Measurements from ENCODE around the gene LYPD5.

The LYPD5 gene

GRCh38 chr19:43754253-43754502, 48.1 kb downstream of the LYPD5 start:
- Histone ChIP-seq H3K4me3 (ENCODE audit: low read length) (peak overlapping the region; percentile 51; the same call in 1 of the 2 replicates), H3K36me3 (ENCODE audit: control insufficient read depth, insufficient read depth, low read length) (no peaks in the 10 kb centered on the region), H3K9me3 (ENCODE audit: control insufficient read depth, insufficient read depth, low read length) (no peaks in the 10 kb centered on the region), H3K27ac (ENCODE audit: low read length) (no peak overlapping the region), H3K27me3 (ENCODE audit: control insufficient read depth, insufficient read depth, low read length) (no peaks in the 10 kb centered on the region), H3K4me1 (ENCODE audit: control insufficient read depth, insufficient read depth, low read length) (no peaks in the 10 kb centered on the region; the same call in 1 of the 2 replicates)
- no peak for DNase-seq (ENCODE audit: low read depth, low spot score)
- no CpG with 5 or more reads among the region's 11 CpGs for WGBS (ENCODE audit: insufficient coverage, insufficient read length)

GRCh38 chr19:43752287-43752875, 49.9 kb downstream of the LYPD5 start:
- Histone ChIP-seq H3K27ac (ENCODE audit: low read length) (no peak overlapping the region), H3K36me3 (ENCODE audit: control insufficient read depth, insufficient read depth, low read length) (peaks cover 8% of the 10 kb centered on the region; the same call in 1 of the 2 replicates), H3K4me1 (ENCODE audit: control insufficient read depth, insufficient read depth, low read length) (no peaks in the 10 kb centered on the region; the same call in 1 of the 2 replicates), H3K9me3 (ENCODE audit: control insufficient read depth, insufficient read depth, low read length) (no peaks in the 10 kb centered on the region), H3K4me3 (ENCODE audit: low read length) (no peak overlapping the region), H3K27me3 (ENCODE audit: control insufficient read depth, insufficient read depth, low read length) (no peaks in the 10 kb centered on the region)
- WGBS (ENCODE audit: insufficient coverage, insufficient read length) = no CpG with 5 or more reads among the region's 6 CpGs
- DNase-seq (ENCODE audit: low read depth, low spot score) = no peak

- no peak for DNase-seq (ENCODE audit: low read depth, low spot score)
- no peaks in the 10 kb centered on the region for H3K9me3 ChIP-seq (ENCODE audit: control insufficient read depth, insufficient read depth, low read length)
- peaks cover 14% of the 10 kb centered on the region; the same call in 1 of the 2 replicates for H3K36me3 ChIP-seq (ENCODE audit: control insufficient read depth, insufficient read depth, low read length)
- H3K4me1 ChIP-seq (ENCODE audit: control insufficient read depth, insufficient read depth, low read length) = no peaks in the 10 kb centered on the region; the same call in 1 of the 2 replicates
- WGBS (ENCODE audit: insufficient coverage, insufficient read length) = no CpG with 5 or more reads among the region's 4 CpGs
- H3K27ac ChIP-seq (ENCODE audit: low read length) = no peak overlapping the region
- H3K27me3 ChIP-seq (ENCODE audit: control insufficient read depth, insufficient read depth, low read length) = no peaks in the 10 kb centered on the region
- H3K4me3 ChIP-seq (ENCODE audit: low read length) = no peak overlapping the region
Observed at GRCh38 chr19:43751466-43752220, 50.6 kb downstream of the LYPD5 start.

- Histone ChIP-seq H3K4me3 (ENCODE audit: low read length) (no peak overlapping the region), H3K9me3 (ENCODE audit: control insufficient read depth, insufficient read depth, low read length) (no peaks in the 10 kb centered on the region), H3K4me1 (ENCODE audit: control insufficient read depth, insufficient read depth, low read length) (no peaks in the 10 kb centered on the region; the same call in 1 of the 2 replicates), H3K27ac (ENCODE audit: low read length) (no peak overlapping the region), H3K36me3 (ENCODE audit: control insufficient read depth, insufficient read depth, low read length) (peaks cover 14% of the 10 kb centered on the region; the same call in 1 of the 2 replicates), H3K27me3 (ENCODE audit: control insufficient read depth, insufficient read depth, low read length) (no peaks in the 10 kb centered on the region)
- WGBS (ENCODE audit: insufficient coverage, insufficient read length) = no CpG with 5 or more reads among the region's 1 CpG
- no peak for DNase-seq (ENCODE audit: low read depth, low spot score)
Observed at GRCh38 chr19:43749898-43750297, 52.3 kb downstream of the LYPD5 start.

- DNase-seq (ENCODE audit: low read depth, low spot score) = no peak
- WGBS (ENCODE audit: insufficient coverage, insufficient read length) = no CpG with 5 or more reads among the region's 7 CpGs
- Histone ChIP-seq H3K9me3 (ENCODE audit: control insufficient read depth, insufficient read depth, low read length) (no peaks in the 10 kb centered on the region), H3K4me3 (ENCODE audit: low read length) (no peak overlapping the region), H3K27ac (ENCODE audit: low read length) (no peak overlapping the region), H3K36me3 (ENCODE audit: control insufficient read depth, insufficient read depth, low read length) (peaks cover 17% of the 10 kb centered on the region), H3K27me3 (ENCODE audit: control insufficient read depth, insufficient read depth, low read length) (no peaks in the 10 kb centered on the region), H3K4me1 (ENCODE audit: control insufficient read depth, insufficient read depth, low read length) (no peaks in the 10 kb centered on the region; the same call in 1 of the 2 replicates)
Observed at GRCh38 chr19:43749152-43749551, 53.1 kb downstream of the LYPD5 start.

GRCh38 chr19:43748685-43749084, 53.6 kb downstream of the LYPD5 start:
- Histone ChIP-seq H3K36me3 (ENCODE audit: control insufficient read depth, insufficient read depth, low read length) (peaks cover 17% of the 10 kb centered on the region), H3K4me3 (ENCODE audit: low read length) (no peak overlapping the region), H3K27ac (ENCODE audit: low read length) (no peak overlapping the region), H3K9me3 (ENCODE audit: control insufficient read depth, insufficient read depth, low read length) (no peaks in the 10 kb centered on the region), H3K27me3 (ENCODE audit: control insufficient read depth, insufficient read depth, low read length) (no peaks in the 10 kb centered on the region), H3K4me1 (ENCODE audit: control insufficient read depth, insufficient read depth, low read length) (no peaks in the 10 kb centered on the region; the same call in 1 of the 2 replicates)
- DNase-seq (ENCODE audit: low read depth, low spot score) = no peak
- WGBS (ENCODE audit: insufficient coverage, insufficient read length) = no CpG with 5 or more reads among the region's 4 CpGs

GRCh38 chr19:43748205-43748594, 54.0 kb downstream of the LYPD5 start:
- no peaks in the 10 kb centered on the region for H3K27me3 ChIP-seq (ENCODE audit: control insufficient read depth, insufficient read depth, low read length)
- no CpG with 5 or more reads among the region's 4 CpGs for WGBS (ENCODE audit: insufficient coverage, insufficient read length)
- H3K4me1 ChIP-seq (ENCODE audit: control insufficient read depth, insufficient read depth, low read length) = no peaks in the 10 kb centered on the region
- H3K27ac ChIP-seq (ENCODE audit: low read length) = no peak overlapping the region
- DNase-seq (ENCODE audit: low read depth, low spot score) = no peak
- H3K36me3 ChIP-seq (ENCODE audit: control insufficient read depth, insufficient read depth, low read length) = peaks cover 17% of the 10 kb centered on the region
- no peaks in the 10 kb centered on the region for H3K9me3 ChIP-seq (ENCODE audit: control insufficient read depth, insufficient read depth, low read length)
- H3K4me3 ChIP-seq (ENCODE audit: low read length) = no peak overlapping the region

GRCh38 chr19:43747557-43748204, 54.6 kb downstream of the LYPD5 start:
- no CpG with 5 or more reads among the region's 16 CpGs for WGBS (ENCODE audit: insufficient coverage, insufficient read length)
- H3K9me3 ChIP-seq (ENCODE audit: control insufficient read depth, insufficient read depth, low read length) = no peaks in the 10 kb centered on the region
- DNase-seq (ENCODE audit: low read depth, low spot score) = no peak
- H3K36me3 ChIP-seq (ENCODE audit: control insufficient read depth, insufficient read depth, low read length) = peaks cover 17% of the 10 kb centered on the region
- H3K27me3 ChIP-seq (ENCODE audit: control insufficient read depth, insufficient read depth, low read length) = no peaks in the 10 kb centered on the region
- H3K4me3 ChIP-seq (ENCODE audit: low read length) = no peak overlapping the region
- H3K27ac ChIP-seq (ENCODE audit: low read length) = no peak overlapping the region
- no peaks in the 10 kb centered on the region for H3K4me1 ChIP-seq (ENCODE audit: control insufficient read depth, insufficient read depth, low read length)
